ENCODE results near the gene ARL10. TPM values are rescaled to one million over a fixed set of nuclear protein-coding genes. Genes with fewer than 3 reads are reported as not detected.

ARL10 gene
- total RNA-seq, 6 donors from 2014 or later, result 2.7 to 7.8 (median 4.1) TPM

- no peak for TF ChIP-seq POLR2A (IDR thresholded peaks at IDR 0.05)
- TF ChIP-seq EP300 (IDR thresholded peaks at IDR 0.05), result no peak
- no peak for TF ChIP-seq CTCF (IDR thresholded peaks at IDR 0.05)
- no peak for TF ChIP-seq POLR2AphosphoS5 (IDR thresholded peaks at IDR 0.05)
- no peak overlapping the region for H3K27ac ChIP-seq
- no peak overlapping the region for H3K4me3 ChIP-seq
- H3K4me1 ChIP-seq, result no peaks in the 10 kb centered on the region
- ATAC-seq (ENCODE audit: low FRiP score in 2 of 2) (no peak), DNase-seq (no peak)
- H3K9me3 ChIP-seq, result no peaks in the 10 kb centered on the region
- no peaks in the 10 kb centered on the region for H3K27me3 ChIP-seq
- H3K36me3 ChIP-seq, result peaks cover 13 to 41% (median 32%) of the 10 kb centered on the region in 4 donors
- WGBS, 2 donors, result 72 to 76% methylated on average over 3 of the region's 3 CpGs
Measured at GRCh38 chr5:176379881-176380280, 14.6 kb downstream of the ARL10 start.

GRCh38 chr5:176381423-176381822 is 16.1 kb downstream of the ARL10 start:
- H3K27me3 ChIP-seq, result no peaks in the 10 kb centered on the region
- no peak overlapping the region for H3K27ac ChIP-seq
- DNase-seq, result no peak
- no peaks in the 10 kb centered on the region for H3K9me3 ChIP-seq
- H3K4me1 ChIP-seq, result peaks cover 0 to 7% (median 0%) of the 10 kb centered on the region in 4 donors
- no peak overlapping the region for H3K4me3 ChIP-seq
- ATAC-seq (ENCODE audit: low FRiP score in 2 of 2), result no peak
- TF ChIP-seq POLR2AphosphoS5 (IDR thresholded peaks at IDR 0.05), result no peak
- TF ChIP-seq EP300 (IDR thresholded peaks at IDR 0.05), result no peak
- no peak for TF ChIP-seq CTCF (IDR thresholded peaks at IDR 0.05)
- no peak for TF ChIP-seq POLR2A (IDR thresholded peaks at IDR 0.05)
- 78 to 80% methylated on average over 3 of the region's 3 CpGs for WGBS, 2 donors
- H3K36me3 ChIP-seq, result peaks cover 14 to 51% (median 38%) of the 10 kb centered on the region in 4 donors

- no peak for TF ChIP-seq EP300 (IDR thresholded peaks at IDR 0.05)
- no peak for TF ChIP-seq POLR2A (IDR thresholded peaks at IDR 0.05)
- no peak for TF ChIP-seq CTCF (IDR thresholded peaks at IDR 0.05)
- TF ChIP-seq POLR2AphosphoS5 (IDR thresholded peaks at IDR 0.05), result no peak
- no peaks in the 10 kb centered on the region for H3K9me3 ChIP-seq
- no peak overlapping the region for H3K27ac ChIP-seq
- H3K4me1 ChIP-seq, result peaks cover under 1 to 12% (median 3%) of the 10 kb centered on the region in 4 donors
- WGBS, 2 donors, result 89 to 100% methylated on average over 1 to 3 of the region's 3 CpGs
- H3K4me3 ChIP-seq, result no peak overlapping the region
- ATAC-seq (ENCODE audit: low FRiP score in 2 of 2), result no peak
- H3K36me3 ChIP-seq, result peaks cover 14 to 51% (median 38%) of the 10 kb centered on the region in 4 donors
- no peak for DNase-seq
- H3K27me3 ChIP-seq, result no peaks in the 10 kb centered on the region
Measured at GRCh38 chr5:176381979-176382378, 16.7 kb downstream of the ARL10 start.

- 70 to 93% methylated on average over 1 to 3 of the region's 3 CpGs for WGBS, 2 donors
- peaks cover 14 to 51% (median 38%) of the 10 kb centered on the region in 4 donors for H3K36me3 ChIP-seq
- no peaks in the 10 kb centered on the region for H3K27me3 ChIP-seq
- DNase-seq (no peak), ATAC-seq (ENCODE audit: low FRiP score in 2 of 2) (no peak)
- no peak overlapping the region for H3K4me3 ChIP-seq
- TF ChIP-seq POLR2AphosphoS5 (IDR thresholded peaks at IDR 0.05), result no peak
- no peaks in the 10 kb centered on the region for H3K9me3 ChIP-seq
- no peak overlapping the region for H3K27ac ChIP-seq
- H3K4me1 ChIP-seq, result peaks cover 8 to 20% (median 10%) of the 10 kb centered on the region in 4 donors
Measured at GRCh38 chr5:176382721-176383120, 17.4 kb downstream of the ARL10 start.

- H3K4me1 ChIP-seq, result peaks cover 10 to 26% (median 11%) of the 10 kb centered on the region in 4 donors
- peaks cover 14 to 51% (median 38%) of the 10 kb centered on the region in 4 donors for H3K36me3 ChIP-seq
- TF ChIP-seq EP300 (IDR thresholded peaks at IDR 0.05), result no peak
- TF ChIP-seq POLR2AphosphoS5 (IDR thresholded peaks at IDR 0.05), result no peak
- TF ChIP-seq POLR2A (IDR thresholded peaks at IDR 0.05), result no peak
- no peak for TF ChIP-seq CTCF (IDR thresholded peaks at IDR 0.05)
- ATAC-seq (ENCODE audit: low FRiP score in 2 of 2) (no peak), DNase-seq (no peak)
- WGBS, 2 donors, result 87 to 92% methylated on average over 12 to 15 of the region's 15 CpGs
- no peak overlapping the region for H3K27ac ChIP-seq
- no peak overlapping the region for H3K4me3 ChIP-seq
- H3K9me3 ChIP-seq, result no peaks in the 10 kb centered on the region
- no peaks in the 10 kb centered on the region for H3K27me3 ChIP-seq
Measured at GRCh38 chr5:176383248-176383905, 18.1 kb downstream of the ARL10 start.
